ENCODE results near the gene CRYL1. TPM values are rescaled to one million over a fixed set of nuclear protein-coding genes. Genes with fewer than 3 reads are reported as not detected.

Gene CRYL1
- total RNA-seq, 1 experiment from 2014 or later = 3.7 TPM

GRCh38 chr13:20394169-20394501 is 131.5 kb downstream of the CRYL1 start:
- H3K4me3 Mint-ChIP-seq = no peak overlapping the region
- Histone ChIP-seq H2BK5ac (ENCODE audit: insufficient read length, low read length) (no peak overlapping the region), H3K79me2 (ENCODE audit: insufficient read depth, low read length) (no peaks in the 10 kb centered on the region), H3K79me1 (ENCODE audit: insufficient read depth, low read depth, low read length, poor library complexity, severe bottlenecking) (no peaks in the 10 kb centered on the region), H3K4me2 (ENCODE audit: insufficient read depth, insufficient read length, low read length) (no peak overlapping the region), H2AFZ (ENCODE audit: low read length) (no peak overlapping the region), H3K14ac (ENCODE audit: insufficient read depth, low read length) (no peak overlapping the region), H3K9ac (ENCODE audit: extremely low read depth, insufficient read length, low read length) (no peak overlapping the region), H2AK5ac (ENCODE audit: insufficient read length, low read length) (no peak overlapping the region), H4K8ac (replicated peaks; ENCODE audit: insufficient read length, low read depth, low read length) (no peak overlapping the region), H3K23ac (ENCODE audit: insufficient read length, low read depth, low read length) (no peak overlapping the region), H3K18ac (ENCODE audit: insufficient read length, low read depth, low read length) (no peak overlapping the region), H2BK120ac (ENCODE audit: low read depth, low read length, poor library complexity, severe bottlenecking) (no peak overlapping the region), H3K4me1 (ENCODE audit: insufficient read depth, low read length) (no peaks in the 10 kb centered on the region), H4K5ac (ENCODE audit: insufficient read length, low read depth, low read length) (no peak overlapping the region), H3T11ph (ENCODE audit: low read length) (no peak overlapping the region), H3K9me3 (ENCODE audit: control insufficient read depth, low read depth, low read length) (no peaks in the 10 kb centered on the region), H3K23me2 (ENCODE audit: insufficient read length, low read depth, low read length, poor library complexity, severe bottlenecking) (no peaks in the 10 kb centered on the region), H2BK20ac (ENCODE audit: low read depth, low read length, poor library complexity, severe bottlenecking) (no peak overlapping the region), H4K20me1 (ENCODE audit: control insufficient read depth, insufficient read depth, insufficient read length) (no peaks in the 10 kb centered on the region), H3K27me3 (ENCODE audit: insufficient read depth, low read length) (no peaks in the 10 kb centered on the region), H3K4ac (ENCODE audit: low read depth, low read length) (no peak overlapping the region), H3K56ac (ENCODE audit: insufficient read length, low read depth, low read length) (no peak overlapping the region), H3K27ac (ENCODE audit: insufficient read length, low read depth, low read length) (no peak overlapping the region), H2BK12ac (ENCODE audit: insufficient read length, low read depth, low read length) (no peak overlapping the region), H2BK15ac (ENCODE audit: low read depth, low read length) (no peak overlapping the region), H4K91ac (ENCODE audit: insufficient read length, low read depth, low read length) (no peak overlapping the region)
- no peak for DNase-seq
- WGBS (ENCODE audit: extremely low coverage, insufficient read length, low lambda C conversion rate) = 100% methylated on average over 3 of the region's 8 CpGs
- no peaks in the 10 kb centered on the region for H3K4me1 Mint-ChIP-seq
- H3K27me3 Mint-ChIP-seq (ENCODE audit: low read depth) = no peaks in the 10 kb centered on the region; the same call in none of the 2 replicates
- no peak for TF ChIP-seq CTCF (conservative IDR thresholded peaks at IDR 0.05)
- H3K27ac Mint-ChIP-seq = no peak overlapping the region
- no peaks in the 10 kb centered on the region; a peak in 1 of 7 replicates for H3K36me3 Mint-ChIP-seq (ENCODE audit: insufficient read depth in 1 of 3, low read depth in 3 of 3)
- peaks cover 0 to 2% of the 10 kb centered on the region in 2 experiments; a peak in 2 of 5 replicates for H3K9me3 Mint-ChIP-seq
